GM18519 (cell line): ENCODE measurements around the gene DECR2.
"Not testable (repeated sequence)": the region's sequence is repeated elsewhere in the genome, so short reads cannot be mapped to it uniquely, and the experiment has no call there.

ENCODE experiments used
- ATAC-seq: cut with Tn5 transposase; IDR thresholded peaks from one replicate; pipeline ENCODE4 v1.9.1; 2021; ENCODE audit warnings: mild to moderate bottlenecking, moderate library complexity; ENCODE audit not compliant: unreplicated experiment, low FRiP score

DECR2 gene, protein sequence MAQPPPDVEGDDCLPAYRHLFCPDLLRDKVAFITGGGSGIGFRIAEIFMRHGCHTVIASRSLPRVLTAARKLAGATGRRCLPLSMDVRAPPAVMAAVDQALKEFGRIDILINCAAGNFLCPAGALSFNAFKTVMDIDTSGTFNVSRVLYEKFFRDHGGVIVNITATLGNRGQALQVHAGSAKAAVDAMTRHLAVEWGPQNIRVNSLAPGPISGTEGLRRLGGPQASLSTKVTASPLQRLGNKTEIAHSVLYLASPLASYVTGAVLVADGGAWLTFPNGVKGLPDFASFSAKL

GRCh38 chr16:401468-402348 lies at the start of gene DECR2:
Gene DECR2, plus strand, starts transcription at chr16:401885. Its CDS starts 79 bp downstream, at chr16:401964.
- ATAC-seq: peak; percentile 37

DNA sequence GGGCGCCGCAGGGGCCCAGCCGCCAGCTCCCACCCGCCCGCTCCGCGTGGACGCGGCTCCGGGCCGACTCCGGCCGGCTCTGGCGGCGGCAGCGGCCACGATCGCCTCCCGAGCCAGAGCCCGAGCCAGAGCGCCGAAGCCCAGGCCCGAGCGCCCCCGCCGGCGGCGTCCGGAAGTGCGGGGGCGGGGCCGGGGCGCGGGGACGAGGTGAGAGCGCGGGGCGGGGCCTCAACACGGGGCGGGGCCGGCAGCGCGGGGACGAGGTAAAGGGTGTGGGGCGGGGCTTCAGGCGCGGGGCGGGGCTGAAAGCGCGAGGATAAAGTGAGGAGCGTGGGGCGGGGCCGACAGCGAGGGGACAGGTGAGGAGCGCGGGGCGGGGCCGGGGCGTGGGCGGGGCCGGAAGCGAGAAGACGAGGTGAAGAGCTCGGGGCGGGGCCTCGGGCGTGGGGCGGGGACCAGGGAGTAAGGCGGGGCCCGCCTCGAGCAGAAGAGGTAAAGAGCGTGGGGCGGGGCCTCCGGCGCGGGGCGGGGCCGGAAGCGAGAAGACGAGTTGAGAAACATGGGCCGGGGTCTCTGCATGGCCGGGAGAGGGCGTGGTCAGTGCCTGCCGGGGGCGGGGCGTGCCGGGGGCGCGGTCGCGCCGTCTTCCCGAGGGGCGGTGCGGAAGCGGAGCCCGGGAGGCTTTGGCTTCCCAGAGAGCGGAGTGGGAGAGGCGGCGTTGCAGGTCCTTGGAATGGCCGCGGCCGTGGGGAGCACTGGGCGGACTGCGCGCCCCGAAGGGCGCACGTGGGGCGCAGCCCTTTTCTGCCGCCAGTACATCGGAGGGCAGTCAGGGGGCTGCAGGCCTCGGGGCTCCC lies 48.9 kb upstream of the DECR2 start, which contains the start of gene AXIN1:
AXIN1 (minus strand) TSS at position 177 of the 857 bp plus-strand sequence. CDS start 5,698 bp downstream, outside the sequence.
- ATAC-seq: peak; percentile 36

- ATAC-seq: no peak
These were observed 48.0 kb upstream of the DECR2 start for GRCh38 chr16:353404-354290.

GRCh38 chr16:354291-354881 lies 47.3 kb upstream of the DECR2 start:
- ATAC-seq: no peak

DNA sequence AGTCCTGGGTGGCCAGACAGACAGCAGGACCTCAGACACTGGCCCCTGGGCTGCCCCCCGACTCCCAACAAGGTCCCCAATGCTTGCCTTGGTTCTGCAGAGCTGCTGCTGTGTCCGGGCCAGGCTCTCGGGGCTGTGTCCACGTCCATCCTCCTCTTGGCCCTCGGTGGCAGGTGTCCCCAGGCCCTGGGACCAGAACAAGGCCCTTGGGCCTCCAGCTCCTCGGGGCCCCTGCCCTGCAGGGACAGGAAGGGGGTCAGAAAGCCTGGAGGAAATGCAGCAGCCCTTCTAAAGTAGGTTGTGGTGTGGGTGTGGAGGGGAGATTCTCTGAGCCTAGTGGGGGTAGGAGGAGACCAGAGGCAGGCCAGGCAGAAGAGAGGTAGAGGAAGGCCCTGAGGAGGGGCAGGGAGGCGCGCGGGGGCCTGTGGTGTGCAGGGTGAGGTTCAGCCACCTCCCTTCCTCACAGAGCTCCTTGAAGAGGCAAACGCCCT lies 46.7 kb upstream of the DECR2 start:
- ATAC-seq: no peak

DNA sequence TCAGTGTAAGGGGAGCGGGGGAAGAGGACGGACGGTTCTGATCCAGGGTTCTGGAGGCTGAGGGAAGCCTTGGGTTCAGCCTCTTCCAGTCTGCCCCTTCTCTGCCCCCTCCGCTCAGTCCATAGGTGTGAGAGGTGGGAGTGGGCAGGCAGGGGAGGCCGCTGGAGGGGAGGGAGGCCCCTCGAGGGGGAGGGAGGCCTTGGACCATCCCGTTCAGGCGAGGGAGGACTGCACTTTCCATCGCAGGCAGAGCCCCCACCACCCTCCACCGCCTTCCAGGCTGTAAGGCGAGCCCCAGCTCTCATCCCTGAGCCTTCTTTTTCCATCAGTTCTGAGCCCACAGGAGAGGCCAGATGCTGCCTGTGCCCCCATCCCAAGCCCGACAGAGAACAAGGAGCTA lies 44.9 kb upstream of the DECR2 start:
- ATAC-seq: no peak

DNA sequence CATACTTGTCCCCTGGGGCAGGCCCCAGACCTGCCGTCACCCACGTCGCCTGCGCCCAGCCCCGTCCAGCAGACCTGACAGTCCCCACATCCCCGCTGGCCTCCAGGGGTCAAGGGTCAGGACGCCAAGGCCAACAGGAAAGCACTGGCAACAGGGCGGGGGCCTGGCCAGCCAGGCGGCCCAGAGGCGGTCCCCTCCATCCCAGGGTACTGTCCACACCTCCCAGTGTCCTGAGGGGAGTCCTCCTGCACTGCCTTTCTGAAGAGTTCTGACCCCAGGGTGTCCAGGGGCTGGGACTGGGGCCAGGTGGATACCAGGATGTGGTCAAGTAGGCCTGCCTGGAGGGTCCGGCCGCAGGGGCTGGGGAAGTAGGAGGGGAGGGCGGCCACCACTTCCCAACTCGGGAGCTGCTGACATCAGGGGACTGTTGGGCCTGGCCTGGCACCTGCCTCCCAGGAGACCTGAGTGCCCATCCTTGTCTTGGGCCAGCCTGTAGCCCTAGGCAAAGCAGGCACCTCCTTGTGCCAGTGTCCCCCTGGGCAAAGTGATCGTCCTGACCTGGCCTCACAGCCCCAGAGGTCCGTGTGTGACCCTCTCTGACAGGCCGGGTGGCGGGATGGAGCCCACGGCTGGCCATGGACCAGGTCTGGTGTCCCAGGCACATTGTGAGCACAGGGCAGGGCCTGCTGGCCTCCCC lies 42.5 kb upstream of the DECR2 start:
- ATAC-seq: no peak

DNA sequence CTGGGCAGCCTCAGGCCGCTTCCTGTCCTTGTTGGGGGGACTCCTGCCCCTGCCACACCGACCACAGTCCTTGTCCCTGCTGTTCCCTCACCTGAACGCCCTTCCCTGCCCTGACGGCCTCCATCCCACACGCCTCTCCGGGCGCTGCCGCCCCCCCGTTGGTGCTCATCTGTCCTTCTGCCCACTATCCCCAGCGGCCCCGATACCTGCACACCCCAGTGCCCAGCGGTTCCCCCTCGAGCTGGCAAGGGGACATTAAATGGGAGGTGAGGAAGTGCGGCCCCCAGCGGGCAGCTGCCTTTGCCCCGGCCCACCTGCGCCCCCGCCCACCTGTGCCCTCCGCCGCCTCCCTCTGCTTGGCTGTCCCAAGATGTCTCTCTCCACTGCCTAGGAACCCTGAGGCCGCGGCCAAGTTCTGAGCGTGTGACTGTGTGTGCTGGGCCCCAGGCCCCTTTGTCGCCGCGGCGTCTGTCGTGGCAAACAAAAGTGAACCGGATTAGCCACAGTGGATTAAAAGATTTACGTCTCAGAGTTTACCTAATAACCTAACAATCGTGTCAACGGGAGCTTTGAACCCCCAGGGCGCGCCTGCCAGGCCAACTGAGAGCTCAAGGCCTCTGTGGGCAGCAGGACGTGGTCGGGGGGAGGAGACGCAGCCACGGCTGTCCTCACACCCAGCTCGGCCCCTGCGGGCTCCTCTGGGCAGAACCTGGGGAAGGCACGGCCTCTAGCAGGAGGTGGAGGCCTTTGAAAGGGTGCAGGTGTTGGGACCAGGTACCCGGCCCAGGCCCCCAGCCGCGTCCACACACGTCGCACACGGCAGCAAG lies 41.6 kb upstream of the DECR2 start:
- no peak for ATAC-seq

DNA sequence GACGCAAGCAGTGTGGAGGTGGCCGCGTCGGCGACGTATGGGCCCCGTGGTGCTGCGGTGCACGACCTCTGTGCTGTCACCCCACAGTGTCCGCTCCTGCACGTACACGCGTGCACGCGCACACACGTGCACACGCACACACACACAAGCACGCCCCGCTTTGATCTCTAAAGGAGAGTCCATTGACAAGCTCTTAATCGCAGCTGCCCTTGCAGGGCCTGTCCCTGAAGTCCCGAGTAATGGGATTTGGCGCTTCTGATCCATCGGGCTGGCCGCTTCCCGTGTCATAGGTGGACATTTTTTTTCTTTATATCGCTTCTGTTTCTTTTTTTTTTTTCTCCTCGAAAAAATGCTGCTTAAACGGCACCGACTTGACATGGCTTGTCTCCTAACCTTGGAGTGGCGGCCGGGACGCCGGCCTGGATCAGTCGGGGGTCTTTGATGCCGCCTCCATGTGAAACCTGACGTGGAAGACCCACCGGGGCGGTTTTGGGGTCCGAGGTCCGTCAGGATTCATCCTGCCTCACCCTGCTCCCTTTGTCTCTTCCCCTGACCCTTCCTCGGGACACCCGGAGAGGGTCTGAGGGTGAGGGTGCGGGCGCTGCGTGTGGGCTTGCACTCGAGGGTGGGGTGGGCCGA lies 40.9 kb upstream of the DECR2 start:
- ATAC-seq: no peak

- ATAC-seq: no peak
These were observed 40.3 kb upstream of the DECR2 start for GRCh38 chr16:361341-361871.

GRCh38 chr16:361872-362701 lies 39.6 kb upstream of the DECR2 start:
- ATAC-seq: no peak

DNA sequence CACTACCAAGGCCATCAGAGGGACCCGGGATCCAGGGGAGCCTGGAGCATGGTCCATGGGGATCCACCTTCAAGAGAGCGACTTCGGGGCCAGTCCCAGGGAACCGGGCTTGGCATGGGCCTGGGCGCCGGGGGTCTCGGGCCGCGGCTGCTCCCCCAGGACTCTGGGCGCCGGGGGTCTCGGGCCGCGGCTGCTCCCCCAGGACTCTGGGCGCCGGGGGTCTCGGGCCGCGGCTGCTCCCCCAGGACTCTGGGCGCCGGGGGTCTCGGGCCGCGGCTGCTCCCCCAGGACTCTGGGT lies 39.0 kb upstream of the DECR2 start:
- ATAC-seq: not testable (repeated sequence)

DNA sequence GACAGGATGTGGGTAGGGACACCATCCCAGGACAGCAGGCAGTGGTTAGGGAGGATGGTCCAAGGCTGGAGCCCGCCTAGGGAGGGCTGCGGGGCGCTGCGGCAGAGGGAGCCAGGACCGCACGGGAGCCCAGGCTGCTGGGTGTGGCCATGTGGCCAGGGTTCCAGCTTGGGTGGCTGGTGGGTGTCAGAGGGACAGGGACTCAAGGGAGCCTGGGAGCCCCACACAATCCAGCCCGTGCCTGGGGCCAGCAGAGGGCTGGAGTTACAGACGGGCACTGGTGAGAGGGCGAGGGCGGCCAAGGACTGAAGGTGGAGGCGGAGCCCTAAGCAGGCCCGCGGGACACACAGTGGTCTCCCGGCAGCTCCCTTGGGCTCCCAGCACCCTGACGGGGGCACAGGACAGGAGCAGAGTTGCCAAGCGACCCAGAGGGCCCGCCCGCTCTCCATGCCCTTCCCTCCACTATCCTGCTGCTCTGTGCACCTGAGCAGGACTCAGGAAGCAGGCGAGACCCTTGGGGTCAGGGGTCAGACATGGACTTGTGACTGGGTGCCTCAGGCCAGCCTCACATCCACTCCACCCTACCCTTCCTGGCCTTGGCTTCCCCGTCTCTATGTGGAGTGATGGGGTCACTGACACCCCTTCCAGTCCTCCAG lies 38.4 kb upstream of the DECR2 start:
- ATAC-seq: no peak

GRCh38 chr16:363766-364490 lies 37.8 kb upstream of the DECR2 start:
- ATAC-seq: no peak
